Measurements from ENCODE around the gene DLG2. TPM values are rescaled to one million over a fixed set of nuclear protein-coding genes. Genes with fewer than 3 reads are reported as not detected.

DLG2 gene
- total and polyA plus RNA-seq, 2 of the 8 experiments (the other 6 are each of a cell fraction or from before 2014, with no cell fraction given): 1.7 to 14.3 TPM

GRCh38 chr11:84021291-84021690 is 1605.9 kb downstream of the DLG2 start:
- Histone ChIP-seq H2AK5ac (ENCODE audit: low read depth, low read length) (no peak overlapping the region), H3K4me2 (ENCODE audit: insufficient read depth in 1 of 2, low read depth in 2 of 2, low read length in 2 of 2) (no peak overlapping the region; a peak in 1 of 4 replicates), H4K5ac (ENCODE audit: insufficient read length, low read depth, low read length) (no peak overlapping the region), H2BK20ac (ENCODE audit: low read length) (no peak overlapping the region), H3K23ac (ENCODE audit: insufficient read length) (no peak overlapping the region), H3K27ac (ENCODE audit: low read depth, low read length) (no peak overlapping the region), H2AFZ (ENCODE audit: low read length) (no peak overlapping the region), H2BK12ac (ENCODE audit: low read depth, low read length) (no peak overlapping the region), H4K91ac (replicated peaks; ENCODE audit: insufficient read length, low read length) (peak overlapping the region; percentile 77), H2BK15ac (ENCODE audit: low read length) (no peak overlapping the region), H2BK120ac (replicated peaks; ENCODE audit: low read depth, low read length) (no peak overlapping the region), H4K20me1 (replicated peaks in 1 of 2; ENCODE audit: control insufficient read depth in 1 of 2, insufficient read depth in 2 of 2, low read length in 2 of 2) (no peaks in the 10 kb centered on the region), H3K4me1 (replicated peaks in 1 of 4; ENCODE audit: control insufficient read depth in 3 of 4, insufficient read depth in 4 of 4, low read length in 3 of 4) (peaks cover 0 to 3% (median 1%) of the 10 kb centered on the region in 4 experiments; a peak in 2 of 7 replicates), H3K4me3 (ENCODE audit: extremely low read depth in 1 of 4, insufficient read depth in 2 of 4, low read depth in 3 of 4, low read length in 4 of 4) (no peak overlapping the region), H3K79me2 (ENCODE audit: control insufficient read depth in 1 of 2, insufficient read depth in 2 of 2, low read length in 2 of 2) (no peaks in the 10 kb centered on the region), H3K4ac (replicated peaks; ENCODE audit: insufficient read length, low read depth, low read length) (no peak overlapping the region), H3K36me3 (ENCODE audit: control insufficient read depth in 2 of 4, insufficient read depth in 4 of 4, low read length in 3 of 4) (no peaks in the 10 kb centered on the region), H3K9me3 (ENCODE audit: insufficient read depth in 2 of 2, low read depth in 1 of 2, low read length in 1 of 2) (no peaks in the 10 kb centered on the region), H3K18ac (ENCODE audit: extremely low read depth, low read length) (peak overlapping the region; percentile 4; the same call in 1 of the 2 replicates), H3K27me3 (replicated peaks in 1 of 4; ENCODE audit: control insufficient read depth in 3 of 4, extremely low read depth in 1 of 4, insufficient read depth in 3 of 4, low read length in 3 of 4) (no peaks in the 10 kb centered on the region), H3K9ac (replicated peaks in 1 of 4; ENCODE audit: extremely low read depth in 1 of 4, low read depth in 3 of 4, low read length in 3 of 4) (no peak overlapping the region), H3K23me2 (ENCODE audit: low read depth, low read length) (no peaks in the 10 kb centered on the region), H3K56ac (replicated peaks; ENCODE audit: insufficient read length, low read depth, low read length) (no peak overlapping the region), H2BK5ac (ENCODE audit: low read depth, low read length) (no peak overlapping the region), H3K14ac (ENCODE audit: insufficient read length) (no peak overlapping the region), H3K79me1 (ENCODE audit: low read depth, low read length) (no peaks in the 10 kb centered on the region), H4K8ac (ENCODE audit: extremely low read depth, insufficient read depth, low read length) (no peak overlapping the region)
- FAIRE-seq (no peak), DNase-seq (ENCODE audit: low read depth in 1 of 2, low spot score in 2 of 2) (no peak)
- ChIA-PET CTCF (ENCODE audit: partially characterized antibody) (interaction anchor here (1.1 kb wide), 1 partner anchor 172 kb away, joined by 3 read pairs; no protein-coding TSS in a partner anchor), POLR2A (ENCODE audit: partially characterized antibody) (no interaction called here)
- TF ChIP-seq SAP30 (IDR thresholded peaks at IDR 0.05; ENCODE audit: insufficient read depth, insufficient replicate concordance, low read length) (no peak), BACH1 (IDR thresholded peaks at IDR 0.05; ENCODE audit: low read length) (no peak), ZNF274 (IDR thresholded peaks at IDR 0.05; ENCODE audit: borderline replicate concordance, extremely low read depth, low read length) (no peak), CTCF (IDR thresholded peaks at IDR 0.05; ENCODE audit: control extremely low read depth in 1 of 3, insufficient read depth in 1 of 3, low read depth in 1 of 3, low read length in 3 of 3) (no peak), CBX8 (IDR thresholded peaks at IDR 0.05; ENCODE audit: borderline replicate concordance, low read depth, low read length) (no peak), MAX (IDR thresholded peaks at IDR 0.05) (no peak), CHD2 (IDR thresholded peaks at IDR 0.05; ENCODE audit: low read length) (no peak), EZH2 (IDR thresholded peaks at IDR 0.05; ENCODE audit: low read depth, low read length, severe bottlenecking) (no peak)
- WGBS, 2 experiments (ENCODE audit: extremely low coverage in 1 of 2, insufficient coverage in 1 of 2, insufficient read length in 1 of 2, insufficient replicate concordance in 2 of 2, low coverage in 1 of 2, low lambda C conversion rate in 2 of 2, missing lambda C conversion rate in 1 of 2): 95% methylated on average over 2 of the region's 2 CpGs; no CpG with 5 or more reads in 1 of the 2 experiments
